HK-2 (cell line): ENCODE data around the gene MVK.

Experiments used
- DNase-seq: peaks from one replicate; pipeline ENCODE4 v3.0.0-alpha.2; 2018; ENCODE audit not compliant: unreplicated experiment

MVK gene

DNA sequence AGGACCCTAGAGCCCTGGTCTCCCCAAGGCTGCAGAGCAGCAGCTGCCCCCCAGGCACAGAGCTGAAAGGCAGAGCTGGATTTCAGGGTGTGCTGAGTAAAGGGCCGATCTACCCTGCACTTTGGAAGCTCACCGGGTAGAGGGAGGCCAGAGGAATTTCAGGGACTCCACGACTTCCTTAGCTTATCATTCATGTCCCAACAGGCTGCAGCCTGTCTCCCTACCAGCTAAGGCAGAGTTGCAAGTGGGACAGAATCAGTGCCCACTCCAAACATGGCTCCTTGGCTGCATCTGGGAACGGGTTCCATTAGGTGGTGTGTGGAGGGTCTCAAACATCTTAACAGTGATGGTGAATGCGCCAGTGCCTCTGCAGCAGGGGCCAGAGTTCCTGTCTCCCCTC is 27.8 kb upstream of the MVK start:
- DNase-seq = no peak

DNA sequence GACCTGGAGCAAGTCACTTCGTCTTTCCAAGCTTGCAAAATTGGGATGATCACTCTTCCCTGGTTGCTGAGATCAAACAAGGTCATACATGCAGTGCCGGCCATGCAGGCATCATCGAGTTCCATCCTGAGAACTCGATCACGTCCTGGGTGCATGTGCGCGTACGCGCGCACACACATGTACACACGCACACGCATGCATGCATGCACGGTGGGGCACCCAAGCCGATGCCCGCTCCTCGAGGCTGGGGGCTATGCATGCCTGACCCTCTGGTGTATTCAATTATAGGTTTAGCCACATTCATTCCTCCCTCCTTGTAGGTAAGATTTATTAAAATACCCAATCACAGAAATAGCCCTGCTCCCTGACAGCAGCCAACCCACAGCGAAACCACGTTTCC is 26.3 kb upstream of the MVK start:
- DNase-seq = no peak

DNA sequence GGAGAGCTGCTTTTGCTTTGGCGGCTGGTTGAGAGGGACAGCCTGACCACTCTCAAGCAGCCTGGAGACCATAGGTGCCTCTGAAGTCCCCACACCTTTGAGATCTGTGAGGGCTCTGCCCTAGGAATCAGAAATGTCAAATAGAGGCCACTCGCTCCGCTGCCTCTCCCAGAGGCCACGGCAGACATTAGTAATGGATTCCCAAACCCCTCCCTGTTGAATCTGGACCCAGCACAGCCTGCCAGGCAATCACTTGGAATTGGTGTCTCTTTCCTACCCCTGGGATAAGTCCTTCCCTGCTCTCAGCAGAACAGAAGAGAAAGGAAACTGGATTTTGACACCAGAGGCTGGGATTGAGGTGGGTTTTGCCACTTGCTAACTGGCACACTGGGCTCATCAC is 25.3 kb upstream of the MVK start:
- DNase-seq = no peak

DNA sequence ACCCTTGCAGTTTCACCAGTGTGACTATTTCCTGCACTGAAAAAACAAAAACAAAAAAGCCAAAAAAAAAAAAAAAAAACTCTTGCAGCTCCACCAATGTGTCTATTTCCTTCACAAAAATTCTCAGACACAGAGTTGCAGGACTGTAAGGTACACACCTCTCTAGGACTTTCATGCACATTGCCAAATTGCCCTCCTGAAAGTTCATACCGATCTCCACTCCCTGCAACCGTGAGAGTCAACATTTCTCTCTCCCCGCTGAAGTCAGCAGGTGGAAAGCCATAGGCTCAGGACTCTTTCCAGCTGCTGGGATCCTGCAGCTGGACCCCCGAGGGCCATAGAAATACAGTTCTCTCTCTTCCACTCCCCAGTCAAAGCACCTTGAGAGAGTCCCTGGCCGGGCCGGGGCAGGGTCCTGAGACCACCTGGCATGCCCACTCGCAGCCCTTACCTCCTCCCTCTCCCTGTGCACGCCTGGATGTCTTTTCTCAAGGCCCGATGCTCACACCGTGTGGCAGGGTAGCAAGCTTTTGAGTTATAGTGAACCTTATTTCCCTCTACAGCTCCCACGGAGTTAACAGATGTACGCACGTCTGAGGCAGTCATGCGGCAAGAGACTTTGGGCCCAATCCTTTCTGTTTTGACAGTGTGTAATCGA is 23.9 kb upstream of the MVK start:
- no peak for DNase-seq

DNA sequence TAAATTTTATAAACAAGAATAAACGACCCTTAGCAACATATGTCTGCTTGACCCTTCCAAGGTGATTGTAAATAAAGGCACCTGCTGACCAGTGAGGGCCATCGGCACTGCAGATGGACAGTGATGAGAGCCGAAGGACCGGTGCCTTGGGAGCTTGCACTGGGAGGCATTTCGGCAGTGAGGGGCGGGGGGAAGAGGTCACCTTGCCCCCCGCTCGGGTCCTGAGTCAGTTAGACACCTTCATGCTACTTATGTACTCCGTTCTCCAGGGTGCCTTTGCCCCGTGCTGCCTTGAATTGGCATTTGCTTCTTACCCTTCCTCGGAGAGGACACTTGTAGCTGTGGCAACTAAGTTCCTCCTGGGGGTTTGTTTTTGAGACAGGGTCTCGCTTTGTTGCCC is 23.3 kb upstream of the MVK start:
- no peak for DNase-seq

DNA sequence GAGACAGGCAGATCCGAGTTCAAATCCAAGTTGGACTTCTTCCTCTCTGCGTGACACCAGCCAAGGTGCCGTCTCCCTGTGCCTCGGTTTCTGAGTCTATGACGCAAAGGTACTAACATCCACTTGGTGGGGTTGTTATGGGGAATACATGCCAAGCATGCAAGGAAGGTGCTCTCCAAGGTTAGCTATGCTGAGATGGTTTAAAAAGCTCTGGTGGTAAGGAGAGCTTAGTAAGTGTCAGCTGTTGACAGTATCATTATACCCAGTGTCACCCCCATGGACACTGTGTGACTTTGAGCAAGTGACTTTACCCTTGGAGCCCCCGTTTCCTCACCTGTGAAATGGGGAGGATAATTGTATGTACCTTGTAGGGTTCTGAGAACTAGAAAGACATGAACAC is 22.5 kb upstream of the MVK start:
- no peak for DNase-seq

DNA sequence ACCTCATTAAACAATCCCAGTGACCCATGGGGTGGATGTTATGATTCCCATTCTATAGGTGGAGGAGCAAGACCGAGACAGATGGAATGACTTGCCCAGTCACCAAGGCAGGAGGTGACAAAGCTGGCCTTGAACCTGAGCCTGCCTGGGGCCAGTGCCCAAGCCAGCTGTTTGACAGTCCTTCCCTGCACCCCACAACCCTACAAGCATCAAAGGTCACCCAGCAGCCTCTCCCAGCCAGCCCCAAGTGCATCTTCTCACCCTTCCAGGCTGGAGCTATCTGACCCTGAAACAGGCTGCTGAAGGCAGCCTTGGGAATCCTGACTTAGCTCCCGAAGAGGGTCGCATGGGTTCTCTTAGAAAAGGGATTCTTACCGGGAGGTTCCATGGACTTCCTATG is 20.6 kb upstream of the MVK start:
- DNase-seq = no peak

DNA sequence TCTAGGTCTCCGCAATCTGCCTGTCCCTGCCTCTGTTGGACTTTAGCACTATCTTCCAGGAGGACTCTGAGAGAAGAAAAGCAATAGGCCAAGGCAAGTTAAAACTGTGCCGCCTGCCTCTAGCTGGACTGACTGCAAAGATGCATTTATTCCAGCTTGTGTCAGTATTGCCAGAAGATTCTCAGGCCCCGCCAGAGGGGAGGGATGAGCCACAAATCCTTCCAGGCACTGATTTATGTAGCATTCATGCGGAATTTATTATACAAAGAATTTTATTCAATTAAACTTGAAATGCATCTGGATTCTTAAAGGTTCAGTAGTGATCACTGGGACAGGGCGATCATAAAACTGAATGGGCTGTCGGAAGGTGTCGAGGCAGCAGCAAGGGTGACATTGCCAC is 20.1 kb upstream of the MVK start:
- no peak for DNase-seq

DNA sequence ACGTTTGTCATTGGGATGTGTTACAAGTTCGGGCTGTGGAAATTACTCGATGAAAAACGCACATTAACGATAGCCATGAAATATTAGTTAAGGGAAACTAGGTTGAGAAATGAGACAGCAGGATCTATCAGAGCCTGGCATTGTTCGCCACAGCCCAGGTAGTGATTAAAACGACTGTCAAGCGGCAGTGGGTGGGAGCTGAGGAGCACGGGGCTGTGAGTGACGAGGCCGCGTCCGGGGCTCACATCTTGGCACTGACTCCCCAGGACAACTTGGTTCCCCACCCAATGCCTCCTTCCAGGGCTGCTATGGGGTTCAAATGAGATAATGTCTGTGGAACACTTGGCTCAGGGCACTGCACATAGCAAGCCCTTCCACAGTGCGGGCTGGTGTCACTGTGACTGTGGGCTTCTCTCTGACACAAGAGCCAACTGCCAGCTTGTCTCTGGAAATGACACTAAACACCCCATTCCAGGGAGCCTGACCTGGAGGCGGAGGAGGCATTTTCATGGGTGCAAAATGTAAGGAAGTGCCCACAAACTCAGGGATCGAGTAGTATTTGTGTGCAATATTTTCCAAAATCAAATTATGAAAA is 19.6 kb upstream of the MVK start:
- no peak for DNase-seq

DNA sequence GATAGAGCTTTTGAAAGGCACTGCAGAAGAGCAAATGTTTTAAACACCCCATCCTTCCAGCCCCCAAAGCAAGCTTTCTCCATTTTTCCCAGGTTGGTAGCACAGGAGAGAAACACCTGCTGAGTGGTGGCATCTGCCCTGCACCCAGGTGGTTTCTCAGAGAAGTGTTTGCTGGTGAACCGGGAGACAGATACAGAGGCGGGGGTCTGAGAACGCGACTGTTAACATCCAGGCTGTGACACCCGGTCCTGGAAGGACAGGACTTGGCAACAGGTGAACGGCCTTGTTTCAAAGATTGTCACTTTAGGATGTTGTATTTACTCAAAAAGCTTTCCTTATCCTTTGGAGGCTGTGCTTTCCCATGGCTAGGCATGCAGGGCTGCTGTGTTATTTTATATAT is 18.8 kb upstream of the MVK start:
- DNase-seq = no peak

DNA sequence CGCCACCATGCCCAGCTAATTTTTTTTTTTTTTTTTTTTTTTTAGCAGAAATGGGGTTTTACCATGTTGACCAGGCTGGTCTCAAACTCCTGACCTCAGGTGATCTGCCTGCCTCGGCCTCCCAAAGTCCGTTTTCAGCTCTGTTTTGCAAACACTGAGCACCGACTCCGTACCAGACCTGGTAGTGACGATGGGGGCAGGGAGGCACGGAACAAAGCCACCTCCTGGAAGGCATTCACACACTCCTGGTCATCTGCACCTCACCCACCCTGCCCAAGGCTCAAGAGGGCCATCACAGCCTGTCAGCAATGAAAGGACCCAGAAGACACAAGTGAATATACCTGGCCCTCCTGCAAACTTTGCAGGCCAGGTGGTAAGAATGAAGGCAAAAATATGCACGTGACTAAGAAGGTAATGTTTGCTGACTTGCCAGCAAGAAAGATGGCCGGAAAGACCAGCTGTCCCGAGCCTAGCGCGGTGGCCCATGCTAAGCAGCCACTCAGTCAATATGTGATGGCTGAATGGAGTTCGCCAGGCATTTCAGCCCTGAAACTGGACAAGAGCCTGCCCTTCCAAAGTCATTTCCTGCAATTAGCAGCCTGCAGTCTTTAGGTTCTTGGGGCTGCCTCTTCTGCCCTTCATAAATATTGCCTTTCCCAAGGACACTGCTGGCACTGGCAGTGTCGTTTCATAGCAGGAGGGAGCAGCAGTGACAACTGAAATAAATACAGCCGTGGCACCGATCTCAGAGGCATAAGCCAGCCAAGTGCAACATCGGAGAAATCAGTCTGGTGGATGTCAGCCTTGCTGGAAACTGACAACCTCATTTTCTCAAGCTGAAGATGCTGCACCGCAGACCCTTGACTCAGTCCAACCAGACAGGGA is 17.9 kb upstream of the MVK start:
- no peak for DNase-seq

DNA sequence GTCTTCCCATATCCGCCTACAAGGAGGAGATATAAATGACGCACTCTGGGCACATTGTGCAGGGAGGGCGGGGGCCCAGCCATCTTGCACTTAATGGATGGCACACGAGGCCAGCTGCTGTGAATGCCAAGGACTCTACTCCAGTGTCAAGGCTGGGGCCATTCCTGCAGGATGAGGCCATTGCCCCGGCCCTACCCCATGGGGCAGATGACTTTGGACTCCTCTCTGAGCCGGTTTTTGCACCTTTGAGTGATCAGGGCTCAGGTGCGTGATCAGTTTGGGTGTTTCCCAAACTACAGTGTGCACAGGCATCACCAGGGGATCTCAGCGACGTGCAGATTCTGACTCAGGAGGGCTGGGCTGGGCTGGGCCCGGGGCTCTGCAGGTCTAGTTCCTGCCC is 16.4 kb upstream of the MVK start:
- DNase-seq = no peak

DNA sequence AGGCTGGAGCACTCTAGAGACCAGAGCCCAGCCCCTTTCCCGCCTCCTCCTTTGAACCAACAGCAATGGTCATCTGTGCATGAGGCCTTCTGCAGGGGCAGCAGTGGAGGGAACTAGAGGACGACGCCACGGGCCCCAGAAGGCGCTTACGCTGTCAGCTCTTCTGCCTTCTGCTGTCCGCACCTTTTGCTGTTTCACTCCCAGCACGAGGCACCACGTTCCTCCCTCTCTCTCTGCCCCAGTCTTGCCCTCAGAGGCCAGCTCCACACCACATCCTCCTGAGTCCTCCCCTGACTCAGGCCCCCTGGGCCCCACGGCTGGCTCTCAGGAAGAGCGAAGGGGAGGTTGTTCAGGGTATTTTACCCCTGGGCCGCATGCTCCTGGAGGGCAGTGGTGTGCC is 15.8 kb upstream of the MVK start:
- DNase-seq = no peak

DNA sequence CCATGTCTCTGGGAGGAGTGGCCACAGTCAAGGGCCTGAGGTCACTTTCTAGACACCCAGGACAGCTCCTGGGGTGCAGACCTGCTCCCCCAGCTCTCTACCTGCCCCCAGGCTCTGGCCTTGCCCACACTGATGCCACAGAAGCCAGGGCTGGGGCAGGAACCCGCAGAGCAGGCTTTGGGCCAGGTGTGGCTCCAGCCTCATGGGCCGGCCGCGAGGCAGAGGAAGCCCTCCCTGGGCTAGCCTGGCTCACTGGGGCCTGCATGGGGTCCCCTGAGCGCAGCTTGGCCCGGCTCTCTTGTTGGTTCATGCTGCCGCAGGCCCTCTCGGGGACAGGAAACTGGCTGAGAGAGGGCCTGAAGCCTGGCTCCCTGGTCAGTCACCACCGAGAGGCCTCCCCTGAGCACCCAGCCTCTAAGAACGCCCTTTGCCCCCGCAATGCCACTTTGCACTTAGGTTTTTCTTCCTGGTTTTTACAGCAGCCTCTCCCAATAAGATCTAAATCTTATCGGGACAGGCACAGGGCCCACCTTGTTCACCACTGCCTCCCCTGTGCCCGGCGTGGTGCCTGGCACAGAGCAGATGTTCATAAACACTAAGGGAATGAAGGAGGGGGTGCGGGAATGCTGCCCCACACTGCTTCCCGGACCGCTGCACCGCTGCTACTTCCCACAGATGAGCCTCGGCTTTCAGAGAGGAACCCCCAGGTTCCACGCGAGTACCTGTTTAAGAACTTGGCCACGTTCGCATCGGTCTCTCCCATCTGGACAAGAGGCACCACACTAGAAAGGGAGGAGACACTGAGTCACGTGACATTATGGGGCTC is 15.0 kb upstream of the MVK start:
- no peak for DNase-seq

DNA sequence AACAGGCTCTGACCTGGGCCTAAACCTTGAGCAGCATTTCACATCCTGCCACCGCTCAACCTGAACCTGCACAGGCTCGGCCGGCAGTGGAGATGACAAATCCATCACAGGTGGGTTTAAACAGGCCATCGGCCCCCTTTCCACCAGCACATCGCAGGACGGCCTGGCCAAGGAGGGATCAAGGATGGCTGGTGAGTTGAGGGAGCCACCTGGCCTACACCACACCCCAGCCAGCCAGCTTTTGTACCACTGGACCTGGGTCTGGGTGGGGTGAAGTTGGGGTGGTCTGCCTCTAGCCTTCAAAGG is 14.4 kb upstream of the MVK start:
- no peak for DNase-seq

DNA sequence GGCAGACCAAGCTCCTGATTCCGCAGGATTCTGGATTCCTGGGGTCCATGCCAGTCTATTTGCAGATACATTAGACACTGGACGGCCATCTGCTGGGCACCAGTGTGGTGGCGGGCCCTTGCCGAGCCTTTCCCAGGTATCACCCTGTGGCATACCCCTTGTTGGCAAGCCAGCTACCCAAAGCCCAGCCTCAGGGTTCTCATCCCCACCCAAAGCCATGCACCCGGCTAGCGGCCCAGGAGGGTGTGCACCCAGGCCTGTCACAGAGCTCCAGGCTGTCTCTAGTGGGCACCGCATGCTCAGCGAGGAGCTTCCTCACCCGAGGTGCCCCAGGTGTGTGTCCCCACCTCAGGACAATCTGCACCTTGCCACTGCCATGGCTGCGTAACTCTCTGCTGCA is 14.0 kb upstream of the MVK start:
- DNase-seq = no peak

DNA sequence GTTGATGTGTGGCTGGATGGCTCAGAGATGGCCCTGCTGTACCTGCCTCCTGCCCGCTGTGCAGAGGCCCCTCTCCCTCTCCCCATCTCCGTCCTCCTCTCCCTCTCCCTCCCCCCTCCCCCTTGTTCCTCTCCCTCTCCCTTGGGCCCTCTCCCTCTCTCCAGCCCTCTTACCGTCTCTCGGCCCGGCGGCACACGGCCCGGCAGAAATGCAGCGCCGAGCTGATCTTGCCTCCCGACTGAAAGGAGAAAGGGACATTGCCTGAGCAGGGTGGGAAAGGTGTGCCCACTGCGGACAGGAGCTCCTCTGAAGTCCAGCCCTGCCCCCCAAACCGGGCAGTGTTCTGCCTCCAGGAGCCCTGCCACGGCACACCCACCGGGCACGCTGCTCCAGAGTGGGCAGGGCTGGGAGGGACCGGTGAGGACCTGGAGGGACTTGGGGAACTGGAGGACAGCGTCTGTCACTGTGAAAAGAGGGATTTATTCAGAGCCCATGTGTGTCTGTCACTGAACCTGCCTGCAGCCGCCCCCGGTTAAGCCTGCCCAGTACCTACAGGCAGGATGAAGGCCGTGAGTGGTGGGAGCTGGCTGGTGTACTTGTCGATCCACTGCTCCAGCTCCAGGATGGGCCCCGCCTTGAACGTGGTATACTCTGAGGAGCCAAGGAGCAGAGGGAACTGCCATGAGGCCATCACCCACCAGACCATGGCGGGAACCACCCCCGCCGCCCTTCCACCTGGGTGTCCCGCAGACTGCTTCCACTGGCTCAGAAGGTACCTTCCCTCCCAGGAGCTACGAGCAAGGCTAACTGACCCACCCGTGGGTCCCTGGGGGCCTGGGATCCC is 12.5 kb upstream of the MVK start:
- no peak for DNase-seq

DNA sequence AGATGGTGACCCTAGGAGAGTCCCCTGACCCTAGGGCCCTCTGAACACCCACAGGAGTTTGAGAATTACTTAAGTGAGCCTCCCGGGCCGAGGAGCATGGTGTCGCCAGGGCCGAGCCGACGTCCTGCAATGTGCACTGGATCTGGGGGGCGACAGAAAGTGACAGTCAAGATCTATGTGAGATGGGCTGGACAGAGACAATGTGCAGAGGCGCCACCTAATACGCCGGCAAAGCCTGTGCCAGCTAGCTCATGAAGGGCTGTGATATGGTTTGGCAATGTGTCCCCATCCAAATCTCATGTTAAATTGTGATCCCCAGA is 11.9 kb upstream of the MVK start:
- no peak for DNase-seq

DNA sequence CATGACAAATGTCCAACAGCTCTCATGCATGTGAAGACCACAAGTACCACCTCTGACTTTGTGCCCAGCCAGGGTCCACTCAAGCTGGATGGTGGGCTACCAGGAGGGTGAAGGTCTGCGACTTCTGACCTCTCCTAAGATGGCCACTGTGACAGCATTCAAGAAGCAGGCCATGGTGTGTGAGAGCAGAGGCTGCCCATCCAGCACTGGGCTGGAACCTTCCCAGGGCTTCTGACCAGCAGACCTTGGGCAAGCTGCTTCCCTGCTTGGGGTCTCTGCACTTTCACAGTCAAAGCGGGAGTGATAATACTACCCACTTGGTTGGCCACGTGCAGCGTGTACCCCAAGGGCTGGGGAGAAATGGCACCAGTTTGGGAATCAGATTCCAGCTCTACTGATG is 10.7 kb upstream of the MVK start:
- no peak for DNase-seq

DNA sequence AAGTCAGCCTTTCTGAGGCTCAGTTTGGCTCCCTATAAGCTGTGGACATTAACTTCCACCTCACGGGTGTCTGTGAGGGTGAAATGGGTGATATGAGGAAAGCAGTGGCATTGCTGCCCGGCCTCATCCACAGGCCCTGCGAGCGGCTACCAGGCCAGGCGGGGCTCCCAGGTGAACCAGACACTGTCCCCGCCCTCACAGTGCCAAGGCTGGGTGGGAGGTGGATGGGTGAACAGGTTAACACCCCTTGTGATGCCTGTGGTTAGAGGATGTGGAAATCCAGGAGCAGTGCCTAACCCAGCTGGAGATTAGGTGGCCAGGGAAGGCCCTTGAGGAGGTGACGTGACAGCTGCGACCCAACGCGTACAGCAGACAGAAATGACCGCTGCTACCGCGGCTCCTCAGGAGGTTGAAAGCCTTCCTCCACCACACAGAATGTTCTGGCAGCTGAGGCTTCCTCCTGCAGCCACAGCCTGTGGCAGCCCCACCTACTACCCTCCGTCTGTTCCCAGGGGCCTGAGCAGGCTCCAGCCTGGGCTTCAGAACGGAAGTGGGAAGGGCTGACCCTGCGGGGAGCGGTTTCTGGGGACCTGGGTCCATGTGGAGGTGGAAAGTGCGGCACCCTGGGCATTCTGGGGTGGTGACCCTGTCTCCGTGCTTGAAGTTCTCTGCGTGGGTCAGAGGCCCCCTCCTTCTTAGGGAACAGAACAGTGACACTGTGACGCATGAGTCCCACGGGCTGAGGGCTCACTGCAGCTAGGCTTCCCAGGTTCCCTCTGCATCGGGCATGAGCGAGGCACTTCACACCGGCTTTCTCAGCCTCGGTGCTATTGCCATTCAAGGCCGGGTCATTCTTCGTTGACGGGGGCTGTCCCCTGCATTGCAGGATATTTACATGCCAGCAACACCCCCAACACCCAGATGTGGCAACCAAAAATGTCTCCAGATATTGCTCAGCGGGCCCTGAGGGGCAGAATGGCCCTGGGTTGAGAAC is 10.0 kb upstream of the MVK start:
- DNase-seq = no peak

DNA sequence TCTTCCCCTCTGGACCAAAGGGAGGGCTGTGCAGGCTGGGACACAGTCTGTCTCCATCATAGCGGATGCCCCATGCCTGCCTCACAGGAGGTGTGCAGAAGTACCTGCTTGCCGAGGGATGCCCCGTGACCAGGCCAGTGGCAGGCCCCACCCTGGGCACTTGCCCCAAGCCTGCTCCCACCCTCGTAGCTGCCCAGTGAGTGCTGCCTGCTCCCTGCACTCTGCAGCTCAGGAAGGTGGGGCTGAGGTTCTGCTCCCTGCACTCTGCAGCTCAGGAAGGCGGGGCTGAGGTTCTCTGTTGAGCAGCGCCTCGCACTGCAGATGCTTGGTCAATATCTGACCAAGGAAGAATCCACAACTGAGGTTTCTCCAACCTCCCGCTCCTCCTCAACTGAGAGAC is 7.2 kb upstream of the MVK start:
- no peak for DNase-seq
